Activated T-helper 1 cell treated with anti-CD3 and anti-CD28 coated beads, Interleukin-12 subunit alpha, Interleukin-12 subunit beta, Interleukin-2, Interleukin-4 antibody, amounts not matched to agents 30 ng/mL and 10 ng/mL and 1 ng/mL, durations not matched to agents 14 hours and 24 hours and 36 hours (primary cell): Measurements from ENCODE around the gene SLC10A7. TPM values are rescaled to one million over a fixed set of nuclear protein-coding genes. Genes with fewer than 3 reads are reported as not detected.

Experiments used
- DNase-seq: peaks from one replicate; pipeline ENCODE4 v3.0.0; 2021; ENCODE audit warnings: low spot score
- H3K27ac Mint-ChIP-seq: one replicate; pipeline ENCODE4 v1.8.0; 2021; ENCODE audit warnings: mild to moderate bottlenecking, mixed read lengths
- H3K27me3 Mint-ChIP-seq: one replicate; pipeline ENCODE4 v1.8.0; 2022; ENCODE audit warnings: mild to moderate bottlenecking, moderate library complexity, mixed read lengths; ENCODE audit not compliant: insufficient read depth
- H3K36me3 Mint-ChIP-seq: one replicate; pipeline ENCODE4 v1.8.0; 2021; ENCODE audit warnings: low read depth, mixed read lengths
- H3K4me1 Mint-ChIP-seq: one replicate; pipeline ENCODE4 v1.8.0; 2021; ENCODE audit warnings: low read depth, mixed read lengths
- H3K4me3 Mint-ChIP-seq: one replicate; pipeline ENCODE4 v1.8.0; 2021; ENCODE audit warnings: mild to moderate bottlenecking, moderate library complexity, mixed read lengths
- H3K9me3 Mint-ChIP-seq: one replicate; pipeline ENCODE4 v1.8.0; 2021; ENCODE audit warnings: mixed read lengths
- intact Hi-C: fragments of 100-400 bp; cut with micrococcal nuclease; formaldehyde crosslinking; loops from one replicate; pipeline ENCODE4 v1.15.1; 2024
- total RNA-seq: library from RNA; stranded (reverse); gene quantifications from 2 replicates; pipeline ENCODE4 v1.2.3, GENCODE V29; 2022

SLC10A7 gene
- total RNA-seq, 1 donor from 2014 or later, result 23.3 TPM

DNA sequence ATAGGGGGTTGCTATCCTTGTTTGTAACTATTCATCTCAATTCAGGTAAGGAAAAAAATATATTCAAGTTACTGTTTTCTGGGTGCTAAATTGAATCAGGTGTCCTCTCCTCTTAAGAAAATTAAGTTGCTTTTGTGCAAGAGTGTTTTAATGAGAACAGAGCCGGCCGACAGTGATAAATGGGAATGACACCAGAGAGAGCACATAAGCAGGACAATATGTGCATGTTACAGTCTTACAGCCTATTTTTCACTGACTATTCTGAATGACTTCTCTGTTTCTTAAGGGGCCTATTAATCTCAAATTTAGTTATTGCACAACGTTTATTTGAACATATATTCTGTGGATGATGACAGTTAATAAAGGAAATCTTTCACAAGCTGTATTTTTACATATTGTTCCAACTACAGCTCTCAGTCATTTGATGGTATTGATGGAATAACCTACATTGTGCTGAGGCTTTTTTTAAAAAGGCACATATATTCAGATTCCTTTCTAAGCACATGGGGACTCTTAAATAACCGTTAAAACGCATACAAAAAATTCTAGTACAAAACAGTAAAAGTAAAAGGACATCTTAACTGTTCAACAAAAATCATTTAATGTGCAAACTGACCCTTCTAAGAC is 68.4 kb downstream of the SLC10A7 start:
- no peak for DNase-seq
- intact Hi-C loops, result loop anchor here (5.0 to 10.0 kb wide), 2 partner anchors 1339 to 1358 kb away; partner anchors contain the start of genes ABCE1 and ANAPC10
- peaks cover 27% of the 10 kb centered on the region for H3K36me3 Mint-ChIP-seq

DNA sequence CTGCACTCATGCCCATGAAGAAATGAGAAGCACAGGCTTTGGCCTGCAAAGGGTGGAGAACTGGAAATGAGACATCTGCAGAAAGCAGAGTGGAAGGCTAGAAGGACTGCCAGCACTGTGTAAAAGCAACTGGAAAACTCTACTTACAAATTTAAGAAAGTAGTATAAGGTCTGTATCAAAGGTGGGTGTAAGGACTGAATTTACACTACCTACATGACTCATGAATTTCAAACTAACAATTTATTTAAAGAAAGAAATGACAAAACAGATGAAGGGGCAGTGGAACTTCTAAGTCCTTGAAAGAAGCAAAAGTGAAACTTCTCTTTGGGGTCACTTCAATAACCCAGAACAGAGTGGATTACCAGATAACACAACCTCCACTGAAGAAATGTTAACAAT is 71.2 kb downstream of the SLC10A7 start:
- H3K27me3 Mint-ChIP-seq, result no peaks in the 10 kb centered on the region
- H3K27ac Mint-ChIP-seq, result peak overlapping the region; percentile 68
- DNase-seq, result no peak
- peak overlapping the region; percentile 38 for H3K4me3 Mint-ChIP-seq
- H3K9me3 Mint-ChIP-seq, result peaks cover 18% of the 10 kb centered on the region
- intact Hi-C loops, result loop anchor here (1.0 to 10.0 kb wide), 6 partner anchors 8 to 1356 kb away; partner anchors contain the start of genes ABCE1 and ANAPC10
- H3K36me3 Mint-ChIP-seq, result peaks cover 22% of the 10 kb centered on the region
- peaks cover 40% of the 10 kb centered on the region for H3K4me1 Mint-ChIP-seq

More for the DNA sequence above, 68.4 kb downstream of the SLC10A7 start:
- H3K27me3 Mint-ChIP-seq, result no peaks in the 10 kb centered on the region
- H3K9me3 Mint-ChIP-seq, result peaks cover 20% of the 10 kb centered on the region
- no peak overlapping the region for H3K4me3 Mint-ChIP-seq
- H3K27ac Mint-ChIP-seq, result no peak overlapping the region
- peaks cover 51% of the 10 kb centered on the region for H3K4me1 Mint-ChIP-seq

DNA sequence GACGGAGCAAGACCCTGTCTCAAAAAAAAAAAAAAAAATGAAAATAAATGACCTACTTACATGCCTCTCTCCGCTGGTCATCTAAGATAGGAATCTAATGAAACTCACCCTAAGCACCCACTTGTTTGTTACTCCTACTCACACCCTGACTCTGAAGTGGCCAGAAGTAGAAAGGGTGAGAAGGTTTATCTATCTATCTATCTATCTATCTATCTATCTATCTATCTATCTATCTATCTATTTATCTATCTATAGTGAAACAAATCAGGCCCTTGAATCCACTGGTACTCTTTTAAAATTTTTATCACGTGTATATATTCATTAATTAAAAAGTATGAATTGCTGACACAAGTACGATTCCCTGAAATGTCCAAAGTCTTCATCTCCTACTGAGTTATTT is 75.2 kb downstream of the SLC10A7 start:
- intact Hi-C loops, result no loop called here
- Mint-ChIP-seq H3K4me1 (peaks cover 29% of the 10 kb centered on the region), H3K36me3 (peaks cover 15% of the 10 kb centered on the region), H3K27me3 (no peaks in the 10 kb centered on the region), H3K4me3 (no peak overlapping the region), H3K27ac (no peak overlapping the region), H3K9me3 (peaks cover 10% of the 10 kb centered on the region)
- no peak for DNase-seq

DNA sequence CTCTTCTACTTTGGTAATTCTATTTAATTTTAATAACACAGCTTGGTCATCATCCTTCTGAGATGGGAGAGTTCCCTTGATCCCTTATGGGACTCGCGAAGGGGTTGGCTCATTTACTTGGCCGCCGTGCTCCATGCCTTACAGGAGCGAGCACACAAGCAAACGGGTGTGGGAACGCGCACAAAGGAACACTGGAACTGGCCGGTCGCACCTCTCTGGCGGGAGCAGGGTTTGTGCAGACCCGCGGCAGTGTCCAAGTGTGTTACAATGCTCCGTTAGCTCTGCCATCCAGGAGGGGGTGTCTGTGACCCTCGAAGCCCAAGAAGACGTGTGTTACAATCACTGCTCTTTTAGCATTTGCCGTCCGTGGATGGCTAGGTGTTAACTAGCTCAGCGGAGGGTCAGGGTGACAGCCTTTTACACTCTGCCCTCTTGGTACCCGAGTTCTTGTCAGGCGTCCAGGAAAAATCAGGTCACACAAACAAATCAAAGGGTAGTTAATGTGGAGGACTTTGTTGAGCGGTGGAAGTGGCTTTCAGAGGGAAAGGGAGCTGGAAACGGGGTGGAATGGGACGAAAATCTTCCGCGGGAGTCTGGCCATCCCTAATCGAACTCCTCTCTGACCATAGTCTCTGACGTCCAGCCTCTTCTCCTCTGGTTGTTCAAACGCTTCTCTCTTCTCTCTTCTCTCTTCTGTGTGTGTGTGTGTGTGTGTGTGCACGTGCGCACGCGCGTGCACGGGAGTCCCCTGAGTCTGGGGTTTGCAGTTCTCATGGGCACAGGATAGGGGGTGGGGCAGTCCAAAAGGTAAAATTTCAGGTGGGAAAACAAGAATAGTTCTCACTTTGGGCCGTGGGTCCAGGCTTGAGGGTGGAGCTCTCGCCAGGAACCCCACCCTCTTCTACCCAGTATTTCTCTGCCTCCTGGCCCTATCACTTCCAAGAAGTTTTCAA is 76.3 kb downstream of the SLC10A7 start:
- no peaks in the 10 kb centered on the region for H3K9me3 Mint-ChIP-seq
- no peak overlapping the region for H3K4me3 Mint-ChIP-seq
- intact Hi-C loops, result no loop called here
- peaks cover 6% of the 10 kb centered on the region for H3K36me3 Mint-ChIP-seq
- H3K4me1 Mint-ChIP-seq, result peaks cover 18% of the 10 kb centered on the region
- no peak for DNase-seq
- no peaks in the 10 kb centered on the region for H3K27me3 Mint-ChIP-seq
- no peak overlapping the region for H3K27ac Mint-ChIP-seq

DNA sequence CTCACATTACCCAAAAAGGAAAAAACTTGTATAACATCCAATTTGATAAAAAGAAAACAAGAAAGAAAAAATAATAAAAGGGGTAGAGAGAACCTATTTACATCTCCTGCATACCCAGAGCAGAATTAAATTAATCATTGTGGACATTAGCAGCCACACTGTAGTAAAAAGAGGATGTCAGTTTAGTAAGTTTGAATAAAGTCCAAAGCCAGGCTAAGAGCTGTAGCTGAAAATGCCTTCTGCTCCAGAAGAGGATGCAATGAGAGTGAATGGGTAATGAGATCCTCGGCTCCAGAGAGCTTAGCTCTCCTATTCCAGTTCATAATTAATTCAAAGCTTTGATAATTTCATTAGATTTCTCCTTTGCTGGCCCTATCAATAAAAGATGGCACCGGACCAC is 78.2 kb downstream of the SLC10A7 start:
- no peaks in the 10 kb centered on the region for H3K9me3 Mint-ChIP-seq
- H3K27me3 Mint-ChIP-seq, result no peaks in the 10 kb centered on the region
- H3K36me3 Mint-ChIP-seq, result peaks cover 4% of the 10 kb centered on the region
- intact Hi-C loops, result no loop called here
- no peak overlapping the region for H3K4me3 Mint-ChIP-seq
- H3K27ac Mint-ChIP-seq, result no peak overlapping the region
- no peaks in the 10 kb centered on the region for H3K4me1 Mint-ChIP-seq
- DNase-seq, result no peak

DNA sequence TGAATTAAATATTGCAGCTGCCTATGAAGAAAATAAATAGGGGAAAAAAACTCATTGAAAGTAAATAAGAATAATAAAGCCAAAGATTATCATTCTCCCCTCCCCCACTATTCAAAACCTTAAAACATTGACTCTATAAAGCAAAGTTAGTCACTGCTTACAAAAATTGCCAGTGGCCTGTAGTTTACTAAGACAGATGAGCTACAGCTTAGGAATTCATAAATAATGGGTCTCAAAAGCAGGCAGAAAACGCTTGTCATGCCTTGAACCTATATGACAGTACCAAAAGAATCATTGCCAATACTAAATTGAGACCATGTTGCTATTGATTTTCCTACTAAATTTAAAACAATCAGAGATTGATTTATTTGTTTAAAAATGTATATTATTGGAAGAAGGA is 78.9 kb downstream of the SLC10A7 start:
- Mint-ChIP-seq H3K27ac (no peak overlapping the region), H3K4me3 (no peak overlapping the region), H3K4me1 (no peaks in the 10 kb centered on the region), H3K9me3 (no peaks in the 10 kb centered on the region), H3K36me3 (peaks cover 4% of the 10 kb centered on the region), H3K27me3 (no peaks in the 10 kb centered on the region)
- intact Hi-C loops, result no loop called here
- DNase-seq, result no peak

DNA sequence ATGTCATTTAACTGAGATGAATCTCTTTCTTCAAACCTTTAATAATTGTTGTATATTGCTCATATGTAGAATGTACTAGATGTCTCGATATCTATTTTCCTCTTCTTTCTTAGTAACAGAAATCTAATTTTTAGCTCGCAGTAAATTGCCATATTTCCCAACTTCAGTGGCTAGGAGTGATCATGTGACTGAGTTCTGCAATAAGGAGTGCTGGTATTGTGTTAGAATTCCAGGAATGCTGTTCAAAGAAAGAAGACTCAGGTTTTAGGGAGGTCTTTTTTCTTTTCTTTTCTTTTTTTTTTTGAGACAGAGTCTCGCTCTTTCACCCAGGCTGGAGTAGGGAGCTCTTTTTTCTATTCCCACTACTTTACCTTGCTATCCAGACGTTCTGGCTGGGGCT is 81.7 kb downstream of the SLC10A7 start:
- no peaks in the 10 kb centered on the region for H3K9me3 Mint-ChIP-seq

DNA sequence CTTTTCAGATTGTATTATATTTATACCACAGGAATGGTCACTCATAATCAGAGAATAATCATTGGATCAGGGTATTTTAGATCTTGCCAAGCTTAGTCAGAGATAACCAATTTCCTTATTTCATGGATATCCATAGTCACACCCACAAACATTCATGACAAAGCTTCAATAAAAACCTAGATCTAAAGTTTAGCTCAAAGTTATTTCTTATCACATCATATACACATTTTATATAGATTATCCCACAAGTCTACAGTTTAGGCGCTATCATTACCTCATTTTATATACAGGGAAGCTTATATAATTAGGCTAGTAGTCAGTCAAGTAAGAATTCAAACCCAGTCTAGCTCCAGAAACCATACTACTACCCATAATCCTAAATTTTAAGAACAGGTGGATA is 82.3 kb downstream of the SLC10A7 start:
- H3K36me3 Mint-ChIP-seq, result no peaks in the 10 kb centered on the region
- H3K27ac Mint-ChIP-seq, result no peak overlapping the region
- H3K27me3 Mint-ChIP-seq, result no peaks in the 10 kb centered on the region
- intact Hi-C loops, result no loop called here
- H3K9me3 Mint-ChIP-seq, result no peaks in the 10 kb centered on the region
- DNase-seq, result no peak
- H3K4me1 Mint-ChIP-seq, result no peaks in the 10 kb centered on the region
- no peak overlapping the region for H3K4me3 Mint-ChIP-seq

More for the DNA sequence above, 81.7 kb downstream of the SLC10A7 start:
- H3K4me3 Mint-ChIP-seq, result no peak overlapping the region
- no peaks in the 10 kb centered on the region for H3K4me1 Mint-ChIP-seq
- no peak for DNase-seq
- H3K27me3 Mint-ChIP-seq, result no peaks in the 10 kb centered on the region
- intact Hi-C loops, result no loop called here
- no peaks in the 10 kb centered on the region for H3K36me3 Mint-ChIP-seq
- H3K27ac Mint-ChIP-seq, result no peak overlapping the region

DNA sequence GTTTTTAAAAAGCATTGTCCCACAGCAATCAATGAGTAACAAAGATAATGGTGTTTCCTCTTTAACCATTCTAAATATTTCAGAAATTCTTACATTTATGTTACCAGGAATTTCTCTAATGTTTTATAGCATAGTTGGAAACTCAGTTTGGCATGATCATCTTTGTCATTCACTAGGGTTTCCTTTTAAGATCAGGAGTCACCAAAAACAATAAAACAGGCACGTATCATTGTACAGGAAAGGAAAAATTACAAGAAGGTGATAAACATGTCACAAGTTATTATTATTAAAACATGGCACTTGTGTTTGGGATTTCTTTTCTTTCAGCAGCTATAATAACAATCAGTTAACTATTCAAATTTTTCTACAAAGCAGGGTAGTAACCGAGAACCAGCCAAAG is 84.0 kb downstream of the SLC10A7 start:
- Mint-ChIP-seq H3K36me3 (no peaks in the 10 kb centered on the region), H3K9me3 (no peaks in the 10 kb centered on the region), H3K27ac (no peak overlapping the region), H3K4me3 (no peak overlapping the region), H3K27me3 (no peaks in the 10 kb centered on the region), H3K4me1 (no peaks in the 10 kb centered on the region)
- intact Hi-C loops, result no loop called here
- DNase-seq, result no peak

DNA sequence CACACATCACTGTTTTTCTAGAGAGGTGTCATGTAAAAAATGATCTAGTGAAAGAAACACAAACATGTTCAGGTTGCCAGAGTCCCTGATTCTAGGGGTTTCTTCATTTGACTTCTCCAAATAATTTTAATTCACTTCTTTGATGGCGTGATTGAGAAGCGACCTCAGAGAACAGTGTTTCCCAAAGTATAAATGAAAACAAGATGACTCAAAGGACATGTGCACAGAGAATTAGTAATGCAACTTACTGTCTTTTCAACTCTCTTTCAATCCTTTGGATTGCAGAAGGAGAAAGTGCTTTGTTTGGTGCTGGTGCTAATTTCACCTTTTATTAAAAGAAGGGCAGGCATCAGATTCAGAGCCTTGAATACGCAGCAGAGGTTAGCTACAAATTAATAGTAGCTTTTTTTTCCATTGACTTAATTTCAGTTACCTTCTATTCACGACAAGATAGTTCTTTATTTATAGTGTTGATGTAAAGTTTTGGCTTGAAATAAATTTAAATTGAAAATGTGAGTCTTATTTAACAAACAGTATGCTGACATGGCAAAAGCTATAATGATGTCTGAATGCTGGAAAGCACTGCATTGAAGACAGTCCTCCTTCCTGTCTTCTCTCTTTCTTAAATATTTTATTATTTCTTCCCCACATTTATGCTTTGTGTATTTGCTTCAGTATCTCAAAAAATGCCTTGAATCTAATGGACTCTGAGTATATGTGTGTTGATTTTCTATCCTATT is 85.1 kb downstream of the SLC10A7 start:
- no peak for DNase-seq
- Mint-ChIP-seq H3K27ac (no peak overlapping the region), H3K36me3 (no peaks in the 10 kb centered on the region), H3K9me3 (no peaks in the 10 kb centered on the region), H3K4me1 (no peaks in the 10 kb centered on the region), H3K4me3 (no peak overlapping the region), H3K27me3 (no peaks in the 10 kb centered on the region)
- intact Hi-C loops, result no loop called here

DNA sequence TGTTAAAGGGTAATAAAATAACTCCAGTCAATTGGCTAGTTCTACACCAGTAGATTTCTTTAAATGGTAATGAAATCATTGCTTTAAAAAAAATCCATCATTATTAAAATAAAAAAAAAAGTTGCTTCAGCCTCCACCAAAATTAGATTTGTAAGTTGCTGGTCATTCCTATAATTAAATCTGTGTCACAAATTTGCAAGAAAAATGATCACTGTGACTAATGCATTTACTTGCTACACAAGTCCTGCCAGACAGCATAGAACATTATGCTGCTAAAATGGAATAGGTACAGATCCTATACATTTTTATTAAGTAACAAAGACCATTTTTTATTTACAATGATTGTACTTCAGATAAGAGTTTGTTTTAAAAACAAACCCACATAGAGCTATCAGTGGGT is 85.8 kb downstream of the SLC10A7 start:
- Mint-ChIP-seq H3K4me3 (no peak overlapping the region), H3K36me3 (no peaks in the 10 kb centered on the region)
- DNase-seq, result no peak

DNA sequence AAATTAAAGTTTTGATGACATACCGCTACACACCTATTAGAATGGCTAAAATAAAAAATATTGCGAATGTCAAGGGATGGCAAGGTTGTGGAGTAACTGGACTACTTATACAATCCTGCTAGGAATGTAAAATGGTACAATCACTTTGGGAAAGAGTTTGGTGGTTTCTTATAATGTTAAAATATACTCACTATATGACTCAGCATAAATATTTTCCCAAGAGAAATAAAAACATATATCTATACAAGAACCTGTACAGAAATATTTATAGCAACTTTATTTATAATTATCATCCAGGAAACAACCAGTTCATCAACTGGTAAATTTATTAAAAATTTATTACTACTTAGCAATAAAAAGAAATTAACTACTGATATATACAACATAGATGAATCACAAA is 89.7 kb downstream of the SLC10A7 start:
- H3K4me3 Mint-ChIP-seq, result no peak overlapping the region
- H3K9me3 Mint-ChIP-seq, result no peaks in the 10 kb centered on the region
- H3K27me3 Mint-ChIP-seq, result no peaks in the 10 kb centered on the region
- no peaks in the 10 kb centered on the region for H3K36me3 Mint-ChIP-seq
- DNase-seq, result no peak
- intact Hi-C loops, result no loop called here
- H3K27ac Mint-ChIP-seq, result no peak overlapping the region
- no peaks in the 10 kb centered on the region for H3K4me1 Mint-ChIP-seq

More for the DNA sequence above, 85.8 kb downstream of the SLC10A7 start:
- no peak overlapping the region for H3K27ac Mint-ChIP-seq
- no peaks in the 10 kb centered on the region for H3K4me1 Mint-ChIP-seq
- intact Hi-C loops, result no loop called here
- no peaks in the 10 kb centered on the region for H3K27me3 Mint-ChIP-seq
- H3K9me3 Mint-ChIP-seq, result no peaks in the 10 kb centered on the region

DNA sequence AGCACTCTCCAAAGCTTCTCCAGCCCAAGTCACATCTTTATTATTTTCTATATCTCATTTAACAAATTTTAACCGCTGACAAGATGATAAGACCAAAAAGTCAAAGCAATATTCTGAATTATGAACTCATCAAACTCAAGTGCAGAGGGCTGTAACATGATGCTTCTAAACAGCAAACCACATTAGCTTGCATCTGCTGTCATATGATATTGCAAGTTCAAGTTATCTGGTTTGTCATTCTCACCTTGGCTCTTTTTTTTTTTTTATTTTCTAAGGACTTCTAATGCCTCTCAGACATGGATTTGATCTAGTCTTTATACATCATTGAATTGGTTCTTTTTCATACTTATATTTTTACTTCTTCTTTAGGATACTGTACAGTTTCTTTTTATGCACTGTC is 93.4 kb downstream of the SLC10A7 start:
- Mint-ChIP-seq H3K27me3 (no peaks in the 10 kb centered on the region), H3K9me3 (no peaks in the 10 kb centered on the region), H3K36me3 (no peaks in the 10 kb centered on the region), H3K4me1 (no peaks in the 10 kb centered on the region), H3K4me3 (no peak overlapping the region), H3K27ac (no peak overlapping the region)
- no peak for DNase-seq
- intact Hi-C loops, result no loop called here
